Pulmonary artery endothelial cell (primary cell): ENCODE measurements around the gene ADCY7. TPM values are rescaled to one million over a fixed set of nuclear protein-coding genes. Genes with fewer than 3 reads are reported as not detected.

ENCODE experiments used
- DNase-seq: peaks from one replicate; pipeline ENCODE4 v3.0.0-alpha.2; 2011; ENCODE audit warnings: low read depth, low spot score
- total RNA-seq: library from RNA; depleted of rRNA; stranded (reverse); fragments of >200 nt; gene quantifications from 2 replicates; pipeline ENCODE4 v1.2.3, GENCODE V29; 2014

ADCY7 gene
- total RNA-seq, 1 donor from 2014 or later, result 15.2 TPM

DNA sequence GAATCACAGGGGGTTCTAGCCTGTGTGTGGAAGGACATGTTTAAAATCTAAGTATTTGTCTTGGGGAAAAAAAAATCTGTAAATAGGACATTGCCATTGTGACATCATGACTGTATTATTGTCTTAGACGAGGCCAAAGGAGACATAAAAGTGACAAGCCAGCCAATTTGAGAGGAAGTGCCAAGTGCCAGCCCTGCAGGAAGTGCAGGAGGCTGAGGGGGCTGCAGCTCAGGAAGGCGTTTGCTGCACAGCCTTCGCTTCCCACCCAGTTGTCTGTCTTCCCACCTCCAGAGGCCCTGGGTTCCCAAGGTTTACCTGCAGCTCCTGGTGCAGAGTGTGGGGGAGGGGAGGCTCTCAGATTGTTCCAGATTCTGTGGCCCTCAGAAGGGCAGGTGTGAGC lies 1.3 kb downstream of the ADCY7 start:
- no peak for DNase-seq

DNA sequence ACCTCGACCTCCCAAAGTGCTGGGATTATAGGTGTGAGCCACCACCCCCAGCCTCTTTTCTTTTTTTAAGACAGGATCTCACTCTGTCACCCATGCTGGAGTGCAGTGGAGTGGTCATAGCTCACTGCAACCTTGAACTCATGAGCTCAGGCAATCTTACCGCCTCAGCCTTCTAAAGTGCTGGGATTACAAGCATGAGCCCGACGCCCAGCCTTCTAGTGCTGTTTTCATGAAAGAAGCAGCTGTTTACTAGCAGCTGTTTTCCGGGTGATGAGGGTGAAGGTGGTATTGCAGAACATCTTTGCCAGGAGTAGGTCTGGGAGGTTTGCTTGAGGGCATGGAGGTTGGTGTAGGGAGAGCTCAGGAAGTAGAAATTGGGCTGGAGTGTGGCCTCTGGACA lies 2.0 kb downstream of the ADCY7 start:
- no peak for DNase-seq

DNA sequence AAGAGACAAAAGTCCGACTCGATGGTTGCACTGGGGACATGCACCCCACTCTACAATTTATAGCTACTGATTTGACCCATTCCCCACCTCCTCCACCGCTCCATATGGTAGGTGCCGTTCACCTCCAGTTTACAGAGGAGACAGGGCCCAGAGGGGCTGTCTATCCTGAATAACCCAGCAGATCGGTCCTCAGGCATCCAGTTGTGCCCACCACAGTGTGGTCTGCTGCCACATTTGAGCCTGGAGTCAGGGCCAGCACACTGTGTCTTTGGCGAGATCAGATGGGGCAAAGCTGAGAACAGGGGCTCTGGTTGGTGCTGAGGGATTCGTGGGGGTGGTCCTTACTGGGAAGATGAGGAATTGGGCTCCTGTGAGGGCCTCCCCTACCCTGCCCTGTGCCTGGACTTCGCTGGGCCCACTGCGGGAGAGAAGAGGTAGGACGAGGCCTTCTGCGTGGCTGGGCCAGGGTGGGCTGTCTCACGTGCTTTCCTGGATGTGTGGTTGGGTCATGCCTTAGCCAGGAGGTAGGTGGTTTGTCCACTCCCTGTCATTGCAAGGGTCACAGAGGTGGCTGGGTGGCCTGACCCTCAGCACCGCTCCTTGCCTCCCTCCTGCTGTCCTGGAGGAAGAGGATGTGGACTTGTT lies 2.8 kb downstream of the ADCY7 start:
- no peak for DNase-seq

DNA sequence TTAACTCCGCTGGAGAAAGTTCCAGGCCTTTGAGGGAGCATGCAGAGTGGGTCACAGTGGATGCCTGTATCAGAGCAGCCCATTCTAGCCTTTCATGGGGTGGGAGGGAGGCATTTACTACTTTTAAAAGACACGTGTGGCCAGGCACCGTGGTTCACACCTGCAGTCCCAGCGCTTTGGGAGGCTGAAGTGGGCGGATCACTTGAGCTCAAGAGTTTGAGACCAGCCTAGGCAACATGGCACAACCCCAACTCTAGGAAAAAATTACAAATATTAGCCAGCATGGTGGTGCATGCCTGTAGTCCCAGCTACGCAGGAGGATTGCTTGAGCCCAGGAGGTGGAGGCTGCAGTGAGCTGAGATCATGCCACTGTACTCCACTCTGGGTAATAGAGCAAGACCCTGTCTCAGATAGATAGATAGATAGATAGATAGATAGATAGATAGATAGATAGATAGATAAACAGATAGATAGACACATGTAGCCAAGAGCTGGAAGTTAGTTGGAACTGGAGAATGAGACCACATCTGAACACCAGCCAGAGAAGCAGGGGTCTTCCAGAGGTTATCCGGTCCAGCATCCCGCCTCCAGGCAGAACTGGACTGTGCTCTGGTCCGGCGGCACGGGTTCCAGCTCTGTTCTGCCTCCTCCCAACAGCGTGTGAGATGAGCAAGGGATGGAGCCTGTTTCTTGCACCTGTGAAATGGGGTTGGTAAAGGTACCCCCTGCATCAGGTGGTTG lies 3.6 kb downstream of the ADCY7 start:
- DNase-seq, result no peak

DNA sequence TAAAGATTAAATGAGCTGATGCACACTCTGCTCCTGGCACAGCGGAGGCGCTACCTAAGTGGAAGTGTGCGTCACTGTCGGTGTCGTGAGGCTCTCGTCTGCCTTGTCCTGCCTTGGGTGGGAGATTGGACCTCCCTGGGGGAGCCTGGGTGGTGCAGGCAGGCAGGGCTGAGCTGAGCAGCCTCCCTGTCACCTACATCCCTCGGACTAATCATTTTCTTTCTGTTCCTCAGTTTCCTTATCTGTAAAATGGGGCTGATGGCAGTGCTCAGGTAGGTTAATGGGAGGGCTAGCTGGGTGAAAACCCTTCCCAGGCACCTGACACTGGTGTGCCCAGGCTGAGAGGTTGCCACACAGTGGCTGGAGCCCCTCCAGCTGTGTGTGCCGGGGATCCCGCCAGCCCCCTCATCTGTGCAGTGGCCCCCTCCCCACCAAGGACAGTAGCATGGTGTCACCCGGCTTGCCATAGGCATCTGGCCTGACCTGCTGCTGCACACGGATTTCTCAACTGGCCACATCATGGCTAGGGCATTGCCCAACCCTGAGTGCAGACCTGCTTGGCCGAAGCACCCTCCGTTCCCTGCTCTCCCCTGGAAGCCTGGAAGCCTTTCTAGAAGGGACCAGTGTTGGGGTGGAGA lies 4.3 kb downstream of the ADCY7 start:
- no peak for DNase-seq

DNA sequence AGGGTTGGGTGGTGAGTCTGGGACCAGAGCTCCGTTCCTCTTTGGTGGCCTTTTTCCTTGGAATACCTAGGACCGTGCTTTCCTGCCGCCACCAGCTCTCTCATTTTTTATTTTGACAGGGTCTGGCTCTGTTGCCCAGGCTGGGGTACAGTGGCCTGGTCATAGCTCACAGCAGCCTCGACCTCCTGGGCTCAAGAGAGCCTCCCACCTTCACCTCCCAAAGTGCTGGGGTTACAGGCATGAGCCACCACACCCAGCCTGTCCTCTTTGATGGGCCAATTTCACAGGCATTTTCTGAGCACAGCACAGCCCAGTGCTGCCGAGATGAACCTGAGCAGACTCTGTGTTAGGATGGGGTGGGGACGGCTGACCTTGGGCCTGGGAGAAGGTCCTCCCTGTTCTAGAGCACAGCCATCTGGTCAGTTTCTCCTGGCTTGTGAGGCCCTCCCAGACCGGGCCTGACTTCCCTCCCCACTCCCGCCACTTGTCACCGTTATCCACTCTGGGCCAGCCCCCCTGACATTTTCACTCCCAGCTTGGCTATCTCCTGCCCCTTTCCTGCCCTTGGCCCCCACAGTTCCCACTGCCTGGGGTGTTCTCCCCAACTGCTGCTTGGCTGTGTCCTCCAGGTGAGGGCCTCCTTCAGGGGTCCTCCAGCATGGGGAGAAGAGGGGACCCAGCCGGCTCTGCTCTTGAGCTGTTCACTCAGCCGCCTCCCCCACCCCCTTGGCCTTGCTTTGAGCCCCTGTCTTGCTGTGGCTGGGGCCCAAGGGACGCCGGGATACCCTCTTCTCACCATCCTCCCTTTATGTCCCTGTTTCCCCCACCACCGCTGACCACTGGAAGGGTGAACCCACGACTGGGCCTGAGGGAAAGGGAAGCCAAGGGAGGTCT lies 5.0 kb downstream of the ADCY7 start:
- DNase-seq, result no peak

DNA sequence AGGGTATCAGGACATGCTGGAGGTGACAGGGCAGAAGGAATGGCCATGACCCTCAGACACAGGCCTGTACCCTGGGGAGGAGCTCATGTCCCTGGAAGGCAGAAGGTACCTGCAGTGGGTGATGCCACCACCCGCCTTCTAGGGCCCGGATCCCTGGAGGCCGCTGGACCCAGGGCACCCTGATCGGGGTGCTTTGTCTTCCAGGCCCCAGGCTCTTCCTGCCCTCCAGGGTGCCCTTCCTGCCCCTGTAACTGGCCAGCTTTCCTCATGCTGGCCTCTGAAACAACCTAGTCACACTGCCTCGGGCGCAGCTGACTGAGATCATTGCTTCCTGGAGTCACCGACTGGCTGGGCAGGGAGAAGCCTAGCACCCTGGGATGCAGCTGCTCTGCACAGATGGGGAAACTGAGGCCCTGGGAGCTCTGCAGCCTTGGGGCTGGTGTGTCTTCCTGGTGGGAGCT lies 5.8 kb downstream of the ADCY7 start:
- DNase-seq, result no peak

DNA sequence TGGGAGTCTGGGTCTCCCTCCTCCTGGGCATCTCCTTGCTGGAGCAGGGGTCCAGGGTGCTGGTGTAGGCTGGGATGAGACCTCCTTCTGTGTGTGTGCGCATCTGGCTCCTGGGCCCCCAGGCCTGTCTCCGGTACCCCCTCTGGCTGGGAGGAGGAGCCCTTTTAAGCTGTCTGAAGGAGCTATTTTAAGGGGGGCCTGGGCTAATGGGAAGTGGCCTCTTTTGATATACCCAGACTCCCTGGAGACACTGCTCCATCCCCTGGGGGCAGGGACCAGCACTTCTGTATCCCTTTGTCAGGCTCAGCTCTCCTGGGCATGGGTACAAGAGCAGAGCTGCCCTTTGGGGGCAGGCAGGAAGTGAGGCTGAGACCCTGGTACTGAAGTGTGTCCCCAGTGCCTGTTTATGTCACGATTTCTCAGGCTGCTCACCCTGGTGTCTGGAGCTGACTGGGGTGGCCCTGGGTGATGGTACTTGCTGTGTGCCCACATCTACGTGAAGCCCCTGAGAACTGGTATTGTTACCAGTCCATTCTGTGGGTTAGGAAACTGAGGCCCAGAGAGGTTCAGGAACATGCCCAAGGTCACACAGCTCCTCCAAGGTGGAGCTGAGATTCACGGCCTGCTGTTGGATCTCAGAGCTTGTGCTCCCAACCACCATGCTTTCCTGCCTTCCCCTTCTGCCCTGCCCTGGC lies 6.5 kb downstream of the ADCY7 start:
- no peak for DNase-seq

DNA sequence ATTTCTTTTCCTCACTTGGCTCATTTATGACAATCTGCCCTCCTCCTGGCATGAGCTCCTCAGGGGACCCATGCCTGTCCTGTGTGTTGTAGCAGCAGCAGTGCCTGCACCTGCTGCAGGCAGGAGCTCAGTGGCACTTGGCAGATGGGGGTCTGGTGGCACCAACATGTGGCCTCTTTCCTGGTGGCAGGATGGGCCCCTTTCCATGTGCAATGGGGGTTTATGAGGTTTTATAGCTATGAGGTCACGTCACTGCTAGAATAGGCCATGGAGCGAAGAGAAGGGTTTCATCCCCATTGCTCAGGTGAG lies 7.0 kb downstream of the ADCY7 start:
- no peak for DNase-seq

DNA sequence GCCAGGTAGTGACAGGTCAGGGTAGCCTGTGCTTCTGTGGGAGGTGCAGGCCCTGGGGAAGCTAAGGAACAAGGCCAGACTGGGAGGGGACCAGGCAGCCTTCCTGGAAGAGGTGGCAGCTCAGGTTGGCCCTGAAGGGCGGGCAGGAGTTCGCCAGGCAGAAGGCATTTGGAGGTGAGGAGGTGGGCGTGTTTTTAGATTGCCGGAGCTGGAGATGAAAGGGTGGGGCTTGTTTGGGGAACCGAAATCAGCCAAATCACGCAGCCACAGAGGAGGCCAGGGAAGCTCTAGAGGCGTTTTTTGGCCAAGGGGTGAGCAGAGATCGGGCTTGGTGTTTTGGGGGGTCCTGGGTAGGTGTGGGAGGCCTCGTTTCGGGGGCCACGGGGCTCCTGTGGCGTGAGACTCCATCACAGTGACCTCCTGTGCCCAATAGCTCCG lies 7.6 kb downstream of the ADCY7 start:
- DNase-seq, result no peak

DNA sequence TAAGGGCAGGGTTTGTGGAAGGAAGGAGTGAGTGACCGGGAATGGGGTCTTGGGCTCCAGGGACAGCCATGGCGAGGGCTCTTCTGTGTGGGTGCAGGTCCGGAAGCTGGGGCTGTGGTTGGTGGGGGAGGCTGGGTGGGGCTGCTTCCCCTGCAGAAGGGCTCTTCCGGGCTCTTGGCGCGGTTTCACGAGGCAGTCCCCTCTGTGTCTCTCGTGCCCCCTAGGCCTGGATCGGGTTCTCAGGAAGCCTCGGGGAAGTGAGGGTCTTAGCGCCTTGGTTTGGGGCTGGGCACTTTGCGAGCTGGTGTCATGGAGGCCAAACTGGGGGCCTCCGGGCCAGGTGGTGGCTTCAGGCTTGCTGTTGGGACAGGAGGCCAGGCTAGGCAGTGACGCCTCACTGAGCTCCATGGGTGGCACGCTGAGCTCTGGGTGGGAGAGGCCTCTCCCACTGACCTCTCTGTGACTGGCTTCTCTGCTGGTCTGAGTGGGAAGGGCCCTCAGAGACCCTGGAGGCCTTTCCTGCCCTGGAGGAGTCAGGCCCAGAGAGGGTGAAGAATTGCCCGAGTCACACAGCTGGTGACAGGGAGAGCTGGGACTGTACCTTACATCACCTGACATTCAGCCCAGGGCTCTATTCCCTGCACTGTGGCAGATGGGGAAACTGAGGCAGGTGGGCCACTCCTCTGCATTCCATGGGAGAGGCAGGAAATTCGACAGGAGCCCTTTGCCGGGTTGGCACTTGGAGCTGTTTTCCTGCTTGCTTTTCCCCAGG lies 8.2 kb downstream of the ADCY7 start:
- no peak for DNase-seq

DNA sequence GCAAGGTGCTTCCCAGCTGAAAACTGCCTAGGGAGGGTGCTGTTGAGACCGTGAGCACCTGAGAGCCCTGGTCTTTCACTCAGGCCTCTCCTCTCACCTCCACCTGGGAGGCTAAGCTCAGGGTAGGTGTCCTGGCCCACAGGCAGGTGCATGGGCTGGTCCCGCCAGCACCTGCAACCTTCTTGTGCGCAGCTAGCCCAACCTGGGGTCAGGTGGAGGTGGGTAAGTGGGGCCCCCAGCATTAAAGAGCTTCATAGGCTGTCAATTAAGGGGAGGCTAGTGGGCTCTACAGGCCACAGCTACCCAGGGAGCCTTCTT lies 8.7 kb downstream of the ADCY7 start:
- DNase-seq, result no peak

DNA sequence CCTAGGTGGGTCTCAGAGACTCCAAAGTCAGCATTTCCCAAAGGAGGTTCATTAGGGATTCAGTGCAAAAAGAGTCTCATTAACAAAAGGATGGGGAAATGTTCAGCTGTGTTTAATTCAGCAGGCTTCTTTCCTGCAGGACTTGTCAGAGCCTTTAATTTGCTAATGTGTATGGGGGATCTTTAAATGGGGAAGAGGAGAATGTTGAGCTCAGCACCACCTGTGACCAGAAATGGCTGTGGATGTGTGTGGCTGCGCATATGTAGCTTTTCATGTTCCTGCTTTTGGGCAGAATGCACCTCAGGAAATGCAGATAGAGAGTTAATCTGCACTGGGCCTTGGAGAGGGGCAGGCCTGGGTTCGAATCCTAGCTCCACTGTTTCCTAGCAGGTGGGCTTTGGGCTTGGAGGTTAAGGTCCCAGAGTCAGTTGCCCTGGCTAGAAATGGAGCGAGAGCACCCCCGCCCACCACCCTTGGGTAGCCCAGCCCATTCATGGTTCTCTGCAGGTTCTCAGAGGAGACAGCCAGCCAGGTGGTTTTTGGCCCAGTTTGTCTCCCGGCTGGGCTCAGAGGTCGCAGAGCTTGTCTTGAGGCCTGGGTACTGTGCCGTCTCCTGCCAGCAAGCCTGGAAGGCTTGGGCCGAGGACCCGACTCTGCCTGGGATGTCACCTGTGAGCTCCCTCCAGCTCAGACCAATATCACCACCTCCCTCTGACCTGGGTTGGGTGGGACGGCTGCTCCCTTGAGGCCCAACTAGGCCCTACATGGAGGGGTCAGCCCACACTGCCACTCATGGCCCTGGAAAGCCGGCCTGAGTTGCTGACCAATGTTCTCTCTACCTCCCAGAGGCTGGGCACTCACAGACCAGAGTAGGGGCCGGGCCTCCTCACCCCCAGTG lies 9.3 kb downstream of the ADCY7 start:
- no peak for DNase-seq

DNA sequence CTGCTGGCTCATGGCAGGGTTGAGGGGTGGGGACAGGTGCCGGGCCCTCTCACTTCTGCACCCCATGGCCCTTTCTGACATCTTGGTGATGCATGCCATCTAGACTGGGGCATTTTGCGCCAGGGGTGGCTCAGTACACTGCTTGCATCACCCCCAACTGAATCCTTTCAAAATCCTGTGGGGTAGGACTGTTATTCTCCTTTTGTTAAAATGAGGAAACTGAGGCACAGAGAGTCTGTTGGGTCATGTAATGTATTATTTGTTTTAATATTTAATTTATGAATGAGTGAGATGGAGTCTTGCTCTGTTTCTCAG lies 9.9 kb downstream of the ADCY7 start:
- DNase-seq, result no peak

DNA sequence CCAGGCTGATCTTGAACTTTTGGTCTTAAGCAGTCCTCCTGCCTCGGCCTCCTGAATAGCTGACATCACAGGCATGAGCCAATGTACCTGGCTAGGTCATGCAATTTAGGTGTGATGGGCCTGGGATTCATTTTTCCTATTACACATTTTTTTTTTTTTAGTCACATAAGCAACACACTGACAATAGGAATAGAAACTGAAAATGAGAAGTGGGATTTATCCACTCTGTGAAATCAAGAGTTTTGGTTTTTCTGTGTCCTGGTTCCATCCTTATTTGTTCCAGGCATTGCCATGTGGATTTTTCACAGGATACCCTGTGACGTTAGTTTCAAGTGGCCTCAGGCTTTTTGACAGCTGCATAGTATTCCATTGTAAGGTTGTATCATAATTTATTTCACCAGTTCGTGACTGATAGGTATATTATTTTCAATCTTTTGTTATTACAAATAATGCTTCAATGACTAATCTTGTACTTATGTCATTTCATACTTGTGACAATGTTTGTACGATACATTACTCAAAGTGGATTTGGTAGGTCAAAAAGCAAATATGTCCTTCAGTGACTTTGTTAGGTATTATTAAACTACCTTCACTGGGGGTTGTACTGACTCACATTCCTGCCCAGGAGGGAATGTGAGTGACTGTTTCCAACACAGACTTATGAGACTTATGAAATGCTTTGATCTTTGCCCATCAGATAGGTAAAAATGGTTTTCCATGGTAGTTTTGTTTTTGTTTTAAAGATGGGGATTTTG lies 10.6 kb downstream of the ADCY7 start:
- DNase-seq, result no peak

DNA sequence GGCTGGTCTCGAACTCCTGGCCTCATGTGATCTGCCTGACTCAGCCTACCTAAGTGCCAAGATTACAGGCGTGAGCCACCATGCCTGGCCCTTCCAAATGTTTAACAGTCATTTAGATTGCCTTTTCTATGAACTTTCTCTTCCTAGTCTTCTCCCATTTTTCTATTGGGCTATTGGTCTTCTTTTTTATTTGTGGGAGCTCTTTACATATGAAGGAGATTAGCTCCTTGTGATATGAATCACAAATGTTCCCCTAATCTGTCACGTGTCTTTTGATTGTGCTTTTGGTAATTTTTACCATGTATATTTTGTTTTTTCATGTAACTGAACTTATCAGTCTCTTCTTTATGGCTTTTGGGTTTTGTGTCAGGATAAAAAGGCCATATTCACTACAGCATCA lies 11.9 kb downstream of the ADCY7 start:
- DNase-seq, result no peak

DNA sequence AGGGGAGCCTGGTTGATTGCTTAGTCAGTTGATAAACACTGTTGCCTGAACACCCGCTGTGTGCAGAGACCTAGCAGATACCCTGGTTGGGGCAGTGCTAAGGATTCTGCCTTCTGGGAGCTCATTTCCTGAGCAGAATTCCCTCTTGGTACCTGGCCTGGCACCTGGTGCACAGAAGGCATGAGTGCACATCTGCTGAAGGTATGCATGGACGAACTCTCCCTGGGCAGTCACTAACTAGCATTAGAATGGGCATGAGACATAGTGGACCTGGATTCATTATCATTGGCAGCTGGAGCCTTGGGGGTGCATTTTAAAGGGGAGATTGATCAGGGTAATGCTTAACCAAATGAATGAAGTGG lies 13.1 kb downstream of the ADCY7 start:
- DNase-seq, result no peak

DNA sequence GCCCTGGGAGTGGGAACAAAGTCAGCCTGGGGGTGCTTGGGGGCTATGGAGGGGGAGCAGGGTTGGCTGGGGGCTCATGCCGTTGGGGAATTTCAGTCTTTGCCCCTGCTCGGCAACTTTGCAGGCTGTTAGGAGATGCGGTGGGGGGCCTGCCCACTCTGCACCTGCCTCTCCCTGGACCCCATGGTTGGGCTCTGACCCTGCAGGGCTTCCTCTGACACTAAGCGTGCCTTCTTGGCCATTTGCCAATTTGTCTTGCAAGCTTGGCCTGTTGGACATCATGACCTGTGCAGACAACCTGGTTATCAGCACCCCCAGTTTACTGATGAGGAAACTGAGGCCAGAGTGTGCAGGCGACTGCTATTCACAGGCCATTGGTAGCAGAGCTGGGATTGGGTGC lies 14.6 kb downstream of the ADCY7 start:
- DNase-seq, result no peak

DNA sequence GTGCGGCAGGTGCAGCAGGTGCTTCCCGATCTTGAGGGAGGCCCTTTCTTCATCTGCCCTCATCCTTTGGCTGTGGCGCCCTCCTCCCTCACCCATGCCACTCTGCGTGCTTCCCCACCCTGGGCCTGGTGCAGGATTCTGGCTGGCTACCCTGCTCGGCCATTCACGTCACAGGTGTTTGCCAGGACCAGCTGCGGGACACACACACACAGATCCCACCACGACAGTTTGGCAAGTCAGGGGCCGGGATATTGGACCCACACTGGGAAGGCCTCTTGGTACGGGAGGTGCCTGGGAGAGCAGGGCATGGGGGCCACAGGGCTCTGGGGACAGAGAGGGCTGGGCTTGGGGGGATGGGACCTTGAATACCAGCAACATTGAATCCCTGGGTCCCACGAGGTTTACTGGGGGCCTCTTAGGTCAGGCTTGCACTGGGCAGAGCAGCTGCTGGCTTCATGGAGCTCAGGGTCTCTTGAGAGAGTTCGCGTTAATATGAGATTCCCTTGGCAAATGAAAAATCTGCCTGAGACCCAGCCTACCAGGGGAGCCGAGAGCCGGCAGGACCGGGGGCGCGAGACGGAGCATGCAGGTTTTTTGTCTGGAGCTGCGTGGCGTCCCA lies 15.1 kb downstream of the ADCY7 start:
- DNase-seq, result no peak
